ENCODE data around the gene RSPH6A. TPM values are rescaled to one million over a fixed set of nuclear protein-coding genes. Genes with fewer than 3 reads are reported as not detected.

The RSPH6A gene
- polyA plus RNA-seq, 1 donor from 2014 or later, result not detected

- Histone ChIP-seq H4K20me1 (ENCODE audit: insufficient read depth) (no peaks in the 10 kb centered on the region), H3F3A (ENCODE audit: insufficient read depth, low read length, poor library complexity, severe bottlenecking) (no peaks in the 10 kb centered on the region), H3K36me3 (ENCODE audit: insufficient read depth, low read length) (no peaks in the 10 kb centered on the region), H3K9me3 (ENCODE audit: low read length) (no peaks in the 10 kb centered on the region), H3K9ac (ENCODE audit: low read length) (no peak overlapping the region), H3K27ac (ENCODE audit: low read length) (no peak overlapping the region), H3K4me3 (ENCODE audit: low read length) (no peak overlapping the region), H3K27me3 (ENCODE audit: insufficient read depth, low read depth, low read length) (no peaks in the 10 kb centered on the region), H2AFZ (ENCODE audit: low read depth, low read length) (no peak overlapping the region), H3K9me2 (ENCODE audit: insufficient read depth, low read length) (no peaks in the 10 kb centered on the region), H3K79me2 (replicated peaks; ENCODE audit: insufficient read depth, low read length) (no peaks in the 10 kb centered on the region), H3K4me2 (ENCODE audit: low read length) (no peak overlapping the region)
- TF ChIP-seq SMC3 (conservative IDR thresholded peaks at IDR 0.05; ENCODE audit: poor library complexity), result peak; percentile 46
- TF ChIP-seq, protein P1, sequence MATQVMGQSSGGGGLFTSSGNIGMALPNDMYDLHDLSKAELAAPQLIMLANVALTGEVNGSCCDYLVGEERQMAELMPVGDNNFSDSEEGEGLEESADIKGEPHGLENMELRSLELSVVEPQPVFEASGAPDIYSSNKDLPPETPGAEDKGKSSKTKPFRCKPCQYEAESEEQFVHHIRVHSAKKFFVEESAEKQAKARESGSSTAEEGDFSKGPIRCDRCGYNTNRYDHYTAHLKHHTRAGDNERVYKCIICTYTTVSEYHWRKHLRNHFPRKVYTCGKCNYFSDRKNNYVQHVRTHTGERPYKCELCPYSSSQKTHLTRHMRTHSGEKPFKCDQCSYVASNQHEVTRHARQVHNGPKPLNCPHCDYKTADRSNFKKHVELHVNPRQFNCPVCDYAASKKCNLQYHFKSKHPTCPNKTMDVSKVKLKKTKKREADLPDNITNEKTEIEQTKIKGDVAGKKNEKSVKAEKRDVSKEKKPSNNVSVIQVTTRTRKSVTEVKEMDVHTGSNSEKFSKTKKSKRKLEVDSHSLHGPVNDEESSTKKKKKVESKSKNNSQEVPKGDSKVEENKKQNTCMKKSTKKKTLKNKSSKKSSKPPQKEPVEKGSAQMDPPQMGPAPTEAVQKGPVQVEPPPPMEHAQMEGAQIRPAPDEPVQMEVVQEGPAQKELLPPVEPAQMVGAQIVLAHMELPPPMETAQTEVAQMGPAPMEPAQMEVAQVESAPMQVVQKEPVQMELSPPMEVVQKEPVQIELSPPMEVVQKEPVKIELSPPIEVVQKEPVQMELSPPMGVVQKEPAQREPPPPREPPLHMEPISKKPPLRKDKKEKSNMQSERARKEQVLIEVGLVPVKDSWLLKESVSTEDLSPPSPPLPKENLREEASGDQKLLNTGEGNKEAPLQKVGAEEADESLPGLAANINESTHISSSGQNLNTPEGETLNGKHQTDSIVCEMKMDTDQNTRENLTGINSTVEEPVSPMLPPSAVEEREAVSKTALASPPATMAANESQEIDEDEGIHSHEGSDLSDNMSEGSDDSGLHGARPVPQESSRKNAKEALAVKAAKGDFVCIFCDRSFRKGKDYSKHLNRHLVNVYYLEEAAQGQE (IDR thresholded peaks at IDR 0.05; ENCODE audit: borderline replicate concordance), result no peak
- TF ChIP-seq POLR2AphosphoS5 (IDR thresholded peaks at IDR 0.05), result no peak
- TF ChIP-seq MXI1 (conservative IDR thresholded peaks at IDR 0.05; ENCODE audit: poor library complexity, severe bottlenecking), result no peak
- TF ChIP-seq RAD21 (conservative IDR thresholded peaks at IDR 0.05), result peak; percentile 29
- TF ChIP-seq EZH2 (IDR thresholded peaks at IDR 0.05; ENCODE audit: borderline replicate concordance, insufficient read depth, low read length, poor library complexity, severe bottlenecking), result no peak
- TF ChIP-seq CTCF (IDR thresholded peaks at IDR 0.05; ENCODE audit: poor library complexity, severe bottlenecking), result peak; percentile 64
- no peak for TF ChIP-seq TAF1 (IDR thresholded peaks at IDR 0.05; ENCODE audit: low read depth)
- no peak for TF ChIP-seq EP300 (conservative IDR thresholded peaks at IDR 0.05; ENCODE audit: poor library complexity, severe bottlenecking)
Observed at GRCh38 chr19:45779231-45780145, 35.6 kb downstream of the RSPH6A start.

- TF ChIP-seq TAF1 (IDR thresholded peaks at IDR 0.05; ENCODE audit: low read depth) (no peak), CTCF (IDR thresholded peaks at IDR 0.05; ENCODE audit: poor library complexity, severe bottlenecking) (no peak), RAD21 (conservative IDR thresholded peaks at IDR 0.05) (no peak), MXI1 (conservative IDR thresholded peaks at IDR 0.05; ENCODE audit: poor library complexity, severe bottlenecking) (no peak), EZH2 (IDR thresholded peaks at IDR 0.05; ENCODE audit: borderline replicate concordance, insufficient read depth, low read length, poor library complexity, severe bottlenecking) (no peak)
- H3K9ac ChIP-seq (ENCODE audit: low read length), result no peak overlapping the region
Observed at GRCh38 chr19:45778010-45778661, 37.0 kb downstream of the RSPH6A start.

More at GRCh38 chr19:45778010-45778661, 37.0 kb downstream of the RSPH6A start:
- Histone ChIP-seq H3K4me3 (ENCODE audit: low read length) (no peak overlapping the region), H4K20me1 (ENCODE audit: insufficient read depth) (no peaks in the 10 kb centered on the region), H3K9me2 (ENCODE audit: insufficient read depth, low read length) (no peaks in the 10 kb centered on the region), H3K36me3 (ENCODE audit: insufficient read depth, low read length) (no peaks in the 10 kb centered on the region), H3K9me3 (ENCODE audit: low read length) (no peaks in the 10 kb centered on the region), H3K27me3 (ENCODE audit: insufficient read depth, low read depth, low read length) (no peaks in the 10 kb centered on the region), H3K4me2 (ENCODE audit: low read length) (no peak overlapping the region), H3K27ac (ENCODE audit: low read length) (no peak overlapping the region), H3F3A (ENCODE audit: insufficient read depth, low read length, poor library complexity, severe bottlenecking) (no peaks in the 10 kb centered on the region), H3K79me2 (replicated peaks; ENCODE audit: insufficient read depth, low read length) (no peaks in the 10 kb centered on the region), H2AFZ (ENCODE audit: low read depth, low read length) (no peak overlapping the region)
